Measurements from ENCODE around the gene ATP5F1C.

Gene ATP5F1C

GRCh38 chr10:7833210-7833609 lies 45.2 kb downstream of the ATP5F1C start:
- intact Hi-C loops (cut with DNase I): no loop called here
- no peak for DNase-seq

GRCh38 chr10:7834262-7834661 lies 46.3 kb downstream of the ATP5F1C start:
- DNase-seq: no peak
- intact Hi-C loops (cut with DNase I): no loop called here

- intact Hi-C loops (cut with DNase I): no loop called here
- no peak for DNase-seq
Observed at GRCh38 chr10:7836571-7836970, 48.6 kb downstream of the ATP5F1C start.

GRCh38 chr10:7846591-7846990 lies 58.6 kb downstream of the ATP5F1C start:
- no peak for DNase-seq
- intact Hi-C loops (cut with DNase I): no loop called here

- intact Hi-C loops (cut with DNase I): no loop called here
- no peak for DNase-seq
Observed at GRCh38 chr10:7853226-7853842, 65.4 kb downstream of the ATP5F1C start.

GRCh38 chr10:7853890-7854289 lies 65.9 kb downstream of the ATP5F1C start:
- DNase-seq: no peak
- intact Hi-C loops (cut with DNase I): no loop called here

GRCh38 chr10:7855205-7855604 lies 67.2 kb downstream of the ATP5F1C start:
- intact Hi-C loops (cut with DNase I): no loop called here
- no peak for DNase-seq

- intact Hi-C loops (cut with DNase I): no loop called here
- DNase-seq: no peak
Observed at GRCh38 chr10:7856678-7857077, 68.7 kb downstream of the ATP5F1C start.

- DNase-seq: peak in 1 of 10 donors; percentile 16
- intact Hi-C loops (cut with DNase I): no loop called here
Observed at GRCh38 chr10:7857262-7857661, 69.3 kb downstream of the ATP5F1C start.

Data from posterior cingulate gyrus (tissue), 11 donors.